Vagina (tissue), 2 donors: Measurements from ENCODE around the gene TAS2R46. TPM values are rescaled to one million over a fixed set of nuclear protein-coding genes. Genes with fewer than 3 reads are reported as not detected.

Experiments
- DNase-seq, 2 donors: peaks; one replicate each; pipeline ENCODE4 v3.0.0-alpha.2; 2017; ENCODE audit errors: extremely low spot score in 2 of 2
- H3K27ac ChIP-seq: fragments of 200-600 bp; sonication (generic); one replicate; pipeline ENCODE4 v1.5.1; 2019
- H3K27me3 ChIP-seq: fragments of 200-600 bp; sonication (generic); one replicate; pipeline ENCODE4 v1.5.1; 2019
- H3K36me3 ChIP-seq, 2 donors: fragments of 200-600 bp; sonication (generic); one replicate each; pipeline ENCODE4 v1.5.1; 2017 to 2019
- H3K4me1 ChIP-seq: fragments of 200-600 bp; sonication (generic); one replicate; pipeline ENCODE4 v1.5.1; 2019
- H3K4me3 ChIP-seq, 2 donors: fragments of 200-600 bp; sonication (generic); 1 replicate in 1 of 2; 2 replicates in 1 of 2; pipeline ENCODE4 v1.5.1; 2016 to 2019
- H3K9me3 ChIP-seq: fragments of 200-600 bp; sonication (generic); one replicate; pipeline ENCODE4 v1.5.1; 2019
- CTCF ChIP-seq, 3 experiments: fragments of 450-650 bp in 2 of 3; fragments of 200-600 bp in 1 of 3; sonication (generic) in 1 of 3; IDR thresholded peaks; one replicate each; pipeline ENCODE4 v1.5.1; 2017 to 2019; ENCODE audit warnings: antibody characterized with exemption in 3 of 3, mild to moderate bottlenecking in 2 of 3, moderate library complexity in 2 of 3
- POLR2A ChIP-seq, 2 donors: fragments of 450-650 bp; IDR thresholded peaks; one replicate each; pipeline ENCODE4 v1.6.1; 2017; ENCODE audit warnings: antibody characterized with exemption in 2 of 2, mild to moderate bottlenecking in 2 of 2, moderate library complexity in 2 of 2
- POLR2AphosphoS5 ChIP-seq, 2 donors: sonication (generic); formaldehyde crosslinking; IDR thresholded peaks; one replicate each; pipeline ENCODE4 v1.9.0; 2017; ENCODE audit warnings: antibody characterized with exemption in 2 of 2, mild to moderate bottlenecking in 2 of 2, low read depth in 1 of 2; ENCODE audit not compliant: insufficient read depth in 1 of 2
- intact Hi-C: fragments of 100-400 bp; cut with DNase I; formaldehyde crosslinking; loops from one replicate; pipeline ENCODE4 v1.15.1; 2023
- total RNA-seq: library from RNA; depleted of rRNA; stranded (reverse); fragments of >200 nt; gene quantifications from one replicate; pipeline ENCODE4 v1.2.3, GENCODE V29; 2016

The TAS2R46 gene
- total RNA-seq, 1 donor from 2014 or later: 2.0 TPM

GRCh38 chr12:11075642-11076041, 13.5 kb upstream of the TAS2R46 start:
- Histone ChIP-seq H3K4me3 (no peak overlapping the region), H3K4me1 (no peaks in the 10 kb centered on the region), H3K36me3 (no peaks in the 10 kb centered on the region), H3K27ac (no peak overlapping the region), H3K27me3 (no peaks in the 10 kb centered on the region), H3K9me3 (peaks cover under 1% of the 10 kb centered on the region)
- intact Hi-C loops: no loop called here
- TF ChIP-seq POLR2A (IDR thresholded peaks at IDR 0.05): no peak
- TF ChIP-seq CTCF (IDR thresholded peaks at IDR 0.05): no peak
- no peak for TF ChIP-seq POLR2AphosphoS5 (IDR thresholded peaks at IDR 0.05; ENCODE audit: insufficient read depth in 1 of 2, low read depth in 1 of 2)
- no peak for DNase-seq

GRCh38 chr12:11071414-11071813, 9.3 kb upstream of the TAS2R46 start:
- Histone ChIP-seq H3K4me1 (no peaks in the 10 kb centered on the region), H3K9me3 (no peaks in the 10 kb centered on the region), H3K36me3 (no peaks in the 10 kb centered on the region), H3K27me3 (no peaks in the 10 kb centered on the region), H3K4me3 (no peak overlapping the region), H3K27ac (no peak overlapping the region)
- intact Hi-C loops: no loop called here
- DNase-seq: no peak
- no peak for TF ChIP-seq POLR2AphosphoS5 (IDR thresholded peaks at IDR 0.05; ENCODE audit: insufficient read depth in 1 of 2, low read depth in 1 of 2)
- TF ChIP-seq CTCF (IDR thresholded peaks at IDR 0.05): no peak
- no peak for TF ChIP-seq POLR2A (IDR thresholded peaks at IDR 0.05)

- DNase-seq: no peak
- Histone ChIP-seq H3K36me3 (no peaks in the 10 kb centered on the region), H3K4me1 (no peaks in the 10 kb centered on the region), H3K4me3 (no peak overlapping the region), H3K9me3 (no peaks in the 10 kb centered on the region), H3K27ac (no peak overlapping the region), H3K27me3 (no peaks in the 10 kb centered on the region)
- intact Hi-C loops: no loop called here
- TF ChIP-seq CTCF (IDR thresholded peaks at IDR 0.05) (no peak), POLR2A (IDR thresholded peaks at IDR 0.05) (no peak), POLR2AphosphoS5 (IDR thresholded peaks at IDR 0.05; ENCODE audit: insufficient read depth in 1 of 2, low read depth in 1 of 2) (no peak)
These were observed 8.9 kb upstream of the TAS2R46 start for GRCh38 chr12:11070999-11071398.

- DNase-seq: no peak
- H3K4me1 ChIP-seq: no peaks in the 10 kb centered on the region
- H3K27ac ChIP-seq: no peak overlapping the region
- no peaks in the 10 kb centered on the region for H3K36me3 ChIP-seq
- H3K4me3 ChIP-seq: no peak overlapping the region
- TF ChIP-seq POLR2A (IDR thresholded peaks at IDR 0.05): no peak
- no peak for TF ChIP-seq CTCF (IDR thresholded peaks at IDR 0.05)
- TF ChIP-seq POLR2AphosphoS5 (IDR thresholded peaks at IDR 0.05; ENCODE audit: insufficient read depth in 1 of 2, low read depth in 1 of 2): no peak
- H3K9me3 ChIP-seq: no peaks in the 10 kb centered on the region
- intact Hi-C loops: no loop called here
- no peaks in the 10 kb centered on the region for H3K27me3 ChIP-seq
These were observed 7.8 kb upstream of the TAS2R46 start for GRCh38 chr12:11069854-11070365.

- no peak for DNase-seq
- Histone ChIP-seq H3K4me1 (no peaks in the 10 kb centered on the region), H3K27ac (no peak overlapping the region), H3K36me3 (no peaks in the 10 kb centered on the region), H3K9me3 (no peaks in the 10 kb centered on the region), H3K4me3 (no peak overlapping the region), H3K27me3 (no peaks in the 10 kb centered on the region)
- TF ChIP-seq POLR2A (IDR thresholded peaks at IDR 0.05): no peak
- no peak for TF ChIP-seq POLR2AphosphoS5 (IDR thresholded peaks at IDR 0.05; ENCODE audit: insufficient read depth in 1 of 2, low read depth in 1 of 2)
- TF ChIP-seq CTCF (IDR thresholded peaks at IDR 0.05): no peak
- intact Hi-C loops: no loop called here
These were observed 5.4 kb upstream of the TAS2R46 start for GRCh38 chr12:11067514-11067913.
